ENCODE results near the gene FXR1.

DNA sequence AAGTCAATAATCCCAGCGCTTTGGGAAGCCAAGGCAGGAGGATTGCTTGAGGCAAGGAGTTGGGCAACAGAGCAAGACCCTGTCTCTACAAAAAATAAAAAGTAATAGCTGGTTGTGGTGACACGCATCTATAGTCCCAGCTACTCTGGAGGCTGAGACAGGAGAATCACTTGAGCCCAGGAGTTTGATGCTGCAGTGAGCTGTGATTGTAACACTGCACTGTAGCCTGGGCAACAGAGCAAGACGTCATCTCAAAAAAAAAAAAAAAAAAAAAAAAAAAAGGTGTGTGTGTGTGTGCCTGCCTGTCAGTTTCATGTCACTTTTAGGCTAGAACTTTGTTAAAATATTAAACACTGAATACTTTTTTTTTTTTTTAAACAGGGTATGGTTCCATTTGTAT lies 48.6 kb downstream of the FXR1 start:
- TF ChIP-seq CTCF (IDR thresholded peaks at IDR 0.05) (no peak), ZFX (IDR thresholded peaks at IDR 0.05; ENCODE audit: borderline replicate concordance) (no peak)
